Activated CD4-positive, alpha-beta T cell treated with anti-CD3 and anti-CD28 coated beads for 24 hours (primary cell): ENCODE measurements around the gene RABAC1.
A peak's percentile ranks its signal among the peaks of the same experiment; 100 is the strongest.
"Not testable (repeated sequence)": the region's sequence is repeated elsewhere in the genome, so short reads cannot be mapped to it uniquely, and the experiment has no call there.

Source experiments
- DNase-seq, 2 donors: peaks; one replicate each; pipeline ENCODE4 v3.0.0-alpha.2; 2020; ENCODE audit warnings: low read depth in 2 of 2

RABAC1 gene, protein sequence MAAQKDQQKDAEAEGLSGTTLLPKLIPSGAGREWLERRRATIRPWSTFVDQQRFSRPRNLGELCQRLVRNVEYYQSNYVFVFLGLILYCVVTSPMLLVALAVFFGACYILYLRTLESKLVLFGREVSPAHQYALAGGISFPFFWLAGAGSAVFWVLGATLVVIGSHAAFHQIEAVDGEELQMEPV

DNA sequence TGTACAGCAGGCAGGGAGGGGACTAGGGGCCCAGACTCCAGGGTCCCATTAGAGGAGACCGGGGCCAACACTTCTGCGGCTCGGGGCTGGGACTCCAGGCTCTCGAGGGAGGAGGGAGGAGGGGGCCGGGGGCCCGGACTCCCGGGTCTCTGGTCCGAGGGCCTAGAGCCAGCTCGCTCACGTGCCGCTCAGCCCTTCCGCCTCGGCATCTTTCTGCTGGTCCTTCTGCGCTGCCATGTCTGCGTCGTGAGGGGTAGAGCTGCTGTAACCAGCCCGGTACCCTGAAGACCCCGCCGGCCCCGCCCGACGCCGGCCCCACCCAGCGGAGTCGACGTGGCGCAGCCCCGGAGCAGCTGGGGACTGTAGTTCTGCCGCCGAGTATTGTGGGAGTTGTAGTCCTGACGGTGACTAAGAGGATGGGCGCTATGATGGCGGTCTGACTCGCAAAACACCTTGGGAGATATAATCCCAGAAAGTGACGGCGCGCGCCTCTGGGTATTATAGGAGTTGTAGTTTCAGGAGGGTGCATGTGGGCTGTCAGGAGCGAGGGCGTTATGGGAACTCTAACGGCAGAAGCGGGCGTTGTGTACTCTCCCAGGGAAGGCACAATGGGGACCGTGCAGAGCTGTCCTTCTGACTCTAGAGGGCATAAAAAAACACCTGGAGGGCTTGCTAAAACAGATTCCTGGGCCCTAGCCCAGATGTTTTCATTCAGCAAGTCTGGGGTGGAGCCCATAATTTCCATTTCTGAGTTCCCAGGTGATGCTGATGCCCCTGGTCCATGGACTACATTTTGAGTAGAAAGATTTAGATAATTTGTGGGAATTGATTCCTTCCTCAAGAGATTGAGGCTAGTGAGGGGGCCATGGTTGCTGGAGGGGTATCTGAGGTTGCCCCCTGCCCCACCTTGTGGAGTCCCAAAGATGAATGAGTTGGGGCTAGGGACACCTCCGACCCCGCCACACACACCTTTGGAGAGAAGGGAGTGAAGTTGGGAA is at the start of gene RABAC1:
RABAC1 (minus strand) TSS at position 266 of the 998 bp plus-strand sequence; CDS start at position 237, 29 bp downstream.
- peak; percentile 77 to 79 for DNase-seq

DNA sequence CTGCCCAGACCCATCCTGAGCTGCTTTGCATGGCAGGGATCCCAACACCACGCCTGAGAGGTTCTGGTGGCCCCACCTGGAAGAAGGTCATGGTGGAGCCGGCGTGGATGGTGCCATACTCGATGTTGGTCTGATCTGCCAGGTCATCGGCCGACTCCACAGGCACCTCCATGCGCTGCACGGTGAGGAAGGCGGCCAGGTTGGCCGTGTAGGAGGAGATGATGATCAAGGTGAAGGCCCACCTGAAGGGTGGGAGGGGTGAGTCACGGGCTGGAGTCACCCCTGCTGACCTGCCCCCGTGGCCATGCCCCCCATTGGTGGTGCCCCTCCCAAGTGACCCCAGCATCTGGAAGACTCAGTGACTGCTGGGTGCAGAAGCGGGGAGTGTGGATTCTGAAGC is 47.4 kb upstream of the RABAC1 start:
- no peak for DNase-seq

DNA sequence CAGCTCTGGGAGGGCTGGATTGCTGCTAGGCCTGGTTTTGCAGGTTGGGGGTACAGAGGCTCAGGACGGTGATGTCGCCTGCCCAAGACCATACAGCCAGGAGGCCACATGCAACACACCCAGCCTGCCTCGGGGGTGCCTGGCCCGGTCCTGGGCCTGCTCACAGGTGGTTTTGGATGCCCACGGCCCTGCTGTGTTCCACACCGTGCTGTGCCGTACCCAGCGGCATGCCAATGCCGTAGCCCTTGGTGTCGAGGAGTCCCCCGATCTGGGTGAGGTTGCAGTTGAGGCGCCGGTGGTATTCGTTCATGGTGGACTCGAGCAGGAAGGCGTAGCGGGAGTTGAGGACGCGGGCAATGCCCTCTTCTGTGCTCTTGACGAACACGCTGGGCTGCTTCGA is 46.4 kb upstream of the RABAC1 start:
- no peak for DNase-seq

DNA sequence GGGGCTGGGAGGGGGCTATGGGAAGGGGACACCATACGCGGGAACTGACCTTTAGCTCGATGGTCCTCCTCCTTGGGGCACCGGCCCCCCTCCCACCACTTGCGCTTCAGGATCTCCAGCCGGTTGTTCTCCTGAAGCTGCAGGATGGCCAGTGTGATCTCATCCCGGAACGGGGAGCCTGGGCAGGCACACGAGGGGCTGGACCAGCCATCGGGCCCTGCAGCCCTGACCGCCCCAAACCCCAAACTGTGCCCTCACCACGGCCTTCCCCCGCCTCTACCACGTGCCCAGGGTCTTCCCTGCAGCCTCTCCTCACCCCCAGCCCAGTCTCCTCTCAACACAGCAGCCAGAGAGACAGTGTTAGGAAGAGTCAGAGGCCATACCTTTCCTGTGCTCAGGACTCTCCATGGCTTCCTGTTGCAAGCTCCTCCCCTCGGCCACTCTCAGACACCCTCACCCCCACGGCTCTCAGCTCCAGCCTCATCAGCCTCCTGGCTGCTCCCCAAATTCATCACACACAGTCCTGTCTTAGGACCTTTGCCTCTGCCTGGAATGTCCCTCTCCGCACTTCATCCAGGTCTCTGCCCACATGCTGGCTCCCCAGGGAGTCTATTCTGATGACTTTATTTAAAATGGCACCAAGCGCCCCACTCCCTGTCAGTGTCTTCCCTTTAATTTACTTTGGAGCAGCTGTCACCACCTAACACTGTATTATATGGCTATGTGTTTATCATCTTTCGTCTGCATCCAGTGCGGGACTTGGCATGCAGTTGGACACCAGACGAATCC is 44.6 kb upstream of the RABAC1 start:
- DNase-seq = no peak

DNA sequence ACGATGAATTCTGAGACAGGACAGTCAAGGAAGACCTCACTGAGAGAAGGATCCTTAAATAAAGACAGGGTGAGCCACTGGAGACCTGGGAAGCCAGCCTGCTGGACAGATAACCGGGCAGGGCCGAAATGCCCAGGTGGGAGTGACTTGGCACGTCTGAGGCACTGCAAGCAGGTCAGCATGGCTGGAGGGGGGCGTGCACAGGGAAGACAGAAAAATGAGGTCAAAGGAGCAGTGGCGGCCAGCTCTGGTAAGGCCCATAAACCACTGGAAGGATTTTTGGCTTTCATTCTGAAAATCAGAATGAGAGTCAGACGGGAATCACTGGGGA is 40.7 kb upstream of the RABAC1 start:
- DNase-seq = no peak

DNA sequence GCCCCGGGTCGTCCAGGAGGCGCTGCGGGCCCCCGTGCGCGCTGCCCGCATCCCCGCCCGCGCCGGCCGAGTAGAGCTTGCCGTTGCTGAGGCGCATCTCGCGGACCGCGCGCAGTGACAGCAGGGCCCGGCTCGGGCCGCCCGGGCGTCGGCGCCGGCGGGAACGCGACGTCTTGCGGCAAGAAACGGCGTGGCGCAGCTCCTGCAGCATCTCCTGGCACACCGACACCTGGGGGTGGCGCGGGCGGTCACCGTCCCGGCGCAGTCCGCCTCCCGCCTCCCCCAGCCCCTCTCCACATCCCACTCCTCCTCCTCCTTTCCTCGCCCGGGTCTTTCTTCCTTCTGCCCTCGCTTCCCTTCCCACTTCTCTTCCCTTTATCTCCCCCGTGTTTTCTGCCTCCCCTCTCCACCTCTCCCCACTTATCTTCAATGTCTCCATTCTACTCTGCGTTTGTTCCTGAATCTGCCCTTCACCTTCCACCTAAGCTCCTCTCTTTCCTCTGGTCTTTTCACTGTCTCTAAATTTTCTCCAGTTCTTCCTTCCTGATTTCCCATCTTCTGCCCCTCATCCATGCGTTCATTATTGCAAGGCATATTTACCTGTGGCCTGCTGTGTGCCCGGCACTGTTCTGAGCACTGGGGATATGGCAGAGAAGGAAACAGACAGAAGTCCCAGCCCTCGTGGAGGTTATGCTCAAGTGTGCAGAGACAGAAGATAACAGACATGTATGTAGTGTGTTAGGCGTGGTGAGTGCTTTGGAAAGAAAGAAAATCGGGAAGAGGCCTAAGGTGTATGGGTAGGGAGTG is 40.2 kb upstream of the RABAC1 start:
- DNase-seq = no peak

DNA sequence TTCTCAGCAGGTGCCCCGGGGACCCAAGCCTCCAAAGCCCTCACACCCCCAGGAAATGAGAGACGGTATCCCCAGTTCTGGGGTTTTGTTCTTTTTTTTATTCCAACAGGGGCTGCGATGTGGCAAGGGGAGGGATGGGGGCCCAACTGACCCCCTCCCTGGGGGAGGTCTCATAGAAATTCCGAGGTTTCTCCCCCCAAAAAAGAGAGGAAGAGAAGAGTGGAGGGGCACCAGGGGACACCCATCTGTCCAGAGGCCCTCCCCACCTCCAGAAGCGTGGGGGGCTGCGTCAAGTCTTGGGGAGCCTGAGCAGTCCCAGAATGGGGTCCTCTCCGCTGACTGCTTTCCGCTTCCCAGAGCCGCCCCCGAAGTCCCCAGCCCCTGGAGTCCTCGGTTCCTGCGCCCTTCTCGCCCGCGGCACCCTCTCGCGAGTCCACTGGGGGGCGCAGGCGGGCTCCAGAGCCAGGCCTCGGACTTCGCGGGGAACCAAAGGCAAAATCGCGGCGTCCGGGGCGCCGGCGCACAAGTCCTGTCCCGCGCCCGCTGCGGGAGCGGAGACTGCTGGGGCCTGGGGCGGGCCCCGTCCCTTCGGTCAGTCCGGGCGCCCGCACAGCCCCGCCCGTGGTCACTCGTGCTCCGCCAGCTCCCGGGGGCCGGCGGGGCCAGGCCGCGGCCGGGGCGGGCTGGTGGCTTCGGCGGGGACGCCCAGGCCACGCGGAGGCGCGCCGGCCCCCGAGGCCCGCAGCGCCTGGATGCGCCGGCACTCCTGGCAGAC is 39.3 kb upstream of the RABAC1 start:
- peak in 1 of 2 donors; percentile 35 for DNase-seq

DNA sequence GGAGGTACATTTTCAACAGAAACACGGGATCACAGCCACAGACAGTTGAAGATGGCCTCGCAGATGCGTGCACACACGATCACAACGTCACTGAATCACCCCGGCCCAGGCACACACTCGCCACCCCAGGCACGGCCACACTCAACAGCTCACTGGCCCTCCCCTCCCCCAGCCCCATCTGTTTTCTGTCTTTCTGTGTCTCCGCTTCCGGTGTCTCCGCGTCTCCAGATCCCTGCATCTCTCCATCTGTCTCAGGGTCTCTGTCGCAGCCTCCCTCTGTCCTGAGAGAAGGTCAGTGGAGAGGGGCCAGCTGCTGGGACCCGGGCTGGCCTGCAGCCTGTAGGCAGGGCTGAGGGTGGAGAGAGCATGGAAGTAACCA is 38.7 kb upstream of the RABAC1 start:
- DNase-seq = no peak

DNA sequence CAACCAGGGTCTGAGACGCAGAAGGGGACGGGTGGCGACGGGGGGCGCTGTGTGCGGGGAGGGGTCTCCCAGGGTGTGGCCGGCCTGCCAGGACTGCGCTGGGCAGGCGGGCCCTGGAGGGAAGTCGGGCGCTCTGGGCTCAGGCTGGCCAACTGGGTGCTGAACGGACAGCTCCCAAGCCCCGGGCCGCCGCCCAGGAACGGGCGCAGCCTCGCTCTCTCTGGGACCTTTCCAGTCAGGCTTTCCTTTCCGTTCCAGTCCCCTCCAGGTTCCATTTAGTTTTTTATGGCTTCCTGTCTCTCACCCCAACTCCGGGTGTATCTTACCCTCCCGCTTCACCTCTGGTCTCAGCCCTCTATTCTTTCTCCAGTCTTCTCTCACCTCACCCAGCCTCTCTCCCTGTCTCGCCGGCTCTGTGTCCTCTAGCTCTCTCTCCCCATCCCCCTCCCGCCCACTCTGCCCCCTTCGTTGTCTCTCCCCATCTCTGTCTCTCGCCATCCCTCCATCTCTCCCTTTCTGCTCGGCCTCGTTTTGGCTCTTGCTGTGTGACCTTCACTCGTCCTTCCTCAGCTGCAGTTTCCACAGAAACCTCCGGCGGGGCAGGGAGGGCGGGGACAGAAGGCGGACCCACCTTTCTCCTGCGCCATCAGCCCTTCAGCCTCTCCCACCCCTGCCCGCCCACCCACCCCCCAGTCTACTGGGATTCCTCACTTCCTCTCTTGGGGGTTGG is 38.2 kb upstream of the RABAC1 start:
- DNase-seq = peak in 1 of 2 donors; percentile 23

DNA sequence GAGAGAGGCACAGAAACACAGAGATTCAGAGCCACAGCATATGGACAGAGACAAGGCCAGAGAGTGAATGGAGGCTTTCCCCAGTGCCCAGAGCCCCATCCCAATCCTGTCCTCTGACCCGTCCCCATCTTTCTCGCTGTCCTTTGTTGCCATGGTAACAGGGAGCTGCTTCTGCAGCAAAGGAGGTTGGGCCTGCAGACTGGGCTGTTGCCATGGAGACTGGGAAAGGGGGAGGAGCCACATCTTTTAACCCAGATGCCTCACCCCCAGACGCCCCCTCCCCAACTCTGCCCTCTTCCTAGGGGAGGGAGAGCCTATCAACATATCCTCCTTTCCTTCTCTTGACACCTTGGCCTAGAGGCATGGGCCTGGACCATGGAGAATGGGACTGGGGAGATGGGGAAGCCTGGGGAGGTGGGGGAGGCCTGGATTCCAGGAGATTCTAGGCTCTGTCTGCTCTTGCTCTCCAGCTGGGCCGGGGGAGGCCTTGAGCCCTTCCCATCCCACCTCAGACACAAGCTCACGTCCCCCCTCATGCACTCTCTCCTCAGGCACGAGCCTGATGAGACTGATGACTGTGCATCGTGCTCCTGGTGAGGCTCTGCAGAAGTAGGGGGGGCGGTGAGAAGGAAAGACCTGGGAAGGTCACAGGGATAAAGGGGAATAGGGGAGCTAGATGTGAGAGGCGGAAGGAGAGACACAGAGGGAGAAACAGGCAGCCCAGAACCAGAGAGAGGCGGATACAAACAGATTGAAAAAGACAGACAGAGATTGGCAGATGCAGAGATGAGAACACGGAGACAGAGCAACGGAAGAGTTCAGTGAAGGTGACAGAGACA is 37.1 kb upstream of the RABAC1 start:
- DNase-seq = no peak

DNA sequence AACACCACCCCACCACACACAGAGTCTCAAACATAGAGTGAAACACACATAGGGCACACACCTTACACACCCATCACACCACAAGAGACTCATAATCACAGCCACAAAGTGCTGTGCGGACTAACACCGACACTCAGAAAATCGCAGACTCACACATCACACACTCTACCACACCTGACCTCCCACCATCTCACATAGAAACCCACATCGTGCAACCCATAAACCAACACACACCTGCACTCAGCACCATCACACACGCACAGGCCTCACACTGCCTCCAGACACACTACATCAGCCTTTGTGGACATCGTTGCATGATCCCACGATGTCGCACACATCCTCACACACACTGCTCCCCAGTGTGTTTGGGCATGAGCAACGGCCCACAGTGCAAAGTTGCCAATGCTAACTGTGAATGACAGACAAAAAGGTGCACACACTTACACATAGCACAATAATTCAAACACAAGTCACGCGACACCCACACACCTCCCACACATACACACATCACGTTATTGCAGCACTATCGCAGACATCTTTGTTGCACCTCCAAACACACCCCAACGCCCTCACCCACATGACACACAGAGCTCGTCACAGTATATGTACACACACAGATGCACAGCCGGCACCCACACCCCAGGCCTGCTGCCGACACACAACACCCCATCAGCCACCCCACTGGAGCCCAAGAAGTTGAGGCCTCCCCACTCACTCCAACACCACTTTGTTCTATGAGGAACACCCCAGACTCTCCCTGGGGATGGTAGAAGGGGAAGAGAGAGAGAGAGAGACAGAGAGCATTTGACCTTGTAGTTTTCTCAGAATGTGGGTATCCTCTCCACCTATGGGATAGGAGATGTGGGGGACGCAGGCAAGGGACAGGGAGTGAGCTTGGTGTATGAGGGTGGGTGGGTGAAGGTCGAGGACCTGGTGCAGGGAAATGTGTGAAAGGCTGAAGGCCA is 36.2 kb upstream of the RABAC1 start:
- no peak for DNase-seq

DNA sequence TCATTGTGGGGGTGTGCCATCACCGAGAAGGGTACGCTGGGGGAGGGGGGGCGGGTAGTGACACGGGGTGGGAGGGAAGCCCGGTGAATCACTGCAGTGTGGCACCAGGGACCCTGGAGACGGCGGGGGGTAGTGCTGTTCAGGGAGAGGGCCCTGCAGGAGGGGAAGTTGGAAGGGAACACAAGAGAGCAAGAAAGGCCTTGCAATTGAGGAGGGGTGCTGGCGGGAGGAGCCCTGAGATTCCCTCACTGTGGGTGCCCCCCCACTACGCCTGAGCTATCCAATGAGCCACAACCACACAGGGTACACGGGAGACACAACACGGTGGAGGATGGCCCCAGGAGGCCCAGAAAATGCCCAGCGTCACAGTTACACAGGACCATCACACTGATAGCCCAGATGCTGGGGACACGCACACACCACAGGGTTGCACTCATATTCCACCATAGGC is 35.4 kb upstream of the RABAC1 start:
- no peak for DNase-seq

DNA sequence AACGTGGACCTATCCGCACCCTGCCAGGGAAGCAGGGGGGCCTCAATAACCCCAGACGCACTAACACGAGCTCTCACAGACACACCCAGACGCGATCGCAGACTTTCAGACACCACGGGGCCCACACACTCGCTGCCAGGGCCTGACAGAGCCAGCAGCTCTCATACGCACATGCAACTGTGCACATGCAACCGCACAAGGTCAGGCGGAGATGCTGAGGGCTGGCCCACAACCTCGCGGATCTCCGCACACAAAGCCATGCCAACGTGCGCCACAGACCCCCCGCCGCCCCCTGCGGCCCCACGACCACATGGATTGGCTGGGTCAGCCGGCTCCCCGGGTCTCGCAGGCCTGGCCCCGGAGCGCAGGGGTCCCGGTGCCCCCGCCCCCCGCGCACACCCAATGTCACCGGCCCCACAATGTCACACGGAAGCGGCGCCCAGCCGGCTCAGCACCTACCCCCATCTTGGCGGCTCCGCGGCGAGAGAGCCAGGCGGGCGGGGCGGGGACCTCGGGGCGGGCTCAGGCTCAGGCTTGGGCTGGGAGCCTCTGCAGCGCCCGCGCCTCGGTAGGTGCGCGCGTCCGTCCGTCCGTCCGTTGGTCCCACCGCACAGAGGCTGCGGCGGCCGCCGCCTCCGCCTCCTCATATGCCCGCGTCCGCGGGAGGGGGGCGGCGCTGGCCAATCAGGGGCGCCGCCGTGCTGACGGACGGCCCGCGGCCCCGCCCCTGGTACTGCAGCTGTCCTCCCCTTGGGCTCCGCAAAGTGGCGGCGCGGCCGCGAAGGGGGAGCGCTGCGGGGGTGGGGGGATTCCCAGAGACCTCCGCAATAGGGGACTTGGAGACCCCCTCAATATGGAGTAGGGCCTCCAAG is 34.7 kb upstream of the RABAC1 start, which contains the start of gene ATP1A3:
ATP1A3 (minus strand) TSS at position 619 of the 872 bp plus-strand sequence; CDS start at position 465, 154 bp downstream.
- DNase-seq = peak; percentile 37 to 52

DNA sequence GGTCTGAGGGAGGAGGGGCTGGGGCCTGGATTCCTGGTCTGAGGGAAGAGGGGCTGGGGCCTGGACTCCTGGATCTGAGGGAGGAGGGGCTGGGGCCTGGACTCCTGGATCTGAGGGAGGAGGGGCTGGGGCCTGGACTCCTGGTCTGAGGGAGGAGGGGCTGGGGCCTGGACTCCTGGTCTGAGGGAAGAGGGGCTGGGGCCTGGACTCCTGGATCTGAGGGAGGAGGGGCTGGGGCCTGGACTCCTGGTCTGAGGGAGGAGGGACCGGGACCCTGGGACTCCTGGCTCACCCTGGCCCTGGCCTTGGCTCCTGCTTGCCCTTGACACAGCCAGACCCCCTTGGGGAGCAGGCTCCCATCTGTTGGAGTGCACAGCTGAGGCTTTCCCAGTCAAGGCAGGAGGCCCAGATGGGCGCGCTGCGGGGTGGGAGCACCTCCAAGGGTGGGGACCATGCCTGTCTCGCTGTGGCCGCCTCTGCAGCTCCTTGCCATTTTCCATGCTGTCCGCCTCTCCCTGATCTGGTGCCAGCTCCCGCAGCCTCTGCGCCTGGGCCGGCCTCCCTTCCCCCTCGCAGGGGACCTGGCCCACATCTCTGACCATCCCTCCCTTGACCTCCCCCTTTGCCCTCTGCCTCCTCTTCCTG is 32.9 kb upstream of the RABAC1 start:
- not testable (repeated sequence) for DNase-seq

DNA sequence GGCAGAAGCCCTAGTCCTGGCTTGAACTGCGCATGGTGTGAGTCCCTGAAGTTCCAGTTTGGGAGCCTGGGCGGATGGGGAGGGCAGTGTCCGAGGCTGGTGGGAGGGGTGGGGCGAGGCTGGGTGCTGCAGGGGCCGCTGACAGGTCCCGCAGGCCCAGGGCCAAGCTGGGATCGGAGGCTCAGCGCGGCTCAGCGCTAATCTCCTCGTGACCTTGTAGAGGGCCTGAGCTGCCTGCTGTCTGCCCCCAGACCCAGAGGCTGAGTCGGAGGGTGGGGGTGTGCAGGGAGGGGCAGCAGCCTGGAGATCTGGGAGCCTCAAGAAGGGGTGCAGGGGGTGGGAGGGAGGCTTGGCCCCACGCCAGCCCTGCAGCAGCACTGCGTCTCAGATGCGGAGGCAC is 31.9 kb upstream of the RABAC1 start:
- no peak for DNase-seq

DNA sequence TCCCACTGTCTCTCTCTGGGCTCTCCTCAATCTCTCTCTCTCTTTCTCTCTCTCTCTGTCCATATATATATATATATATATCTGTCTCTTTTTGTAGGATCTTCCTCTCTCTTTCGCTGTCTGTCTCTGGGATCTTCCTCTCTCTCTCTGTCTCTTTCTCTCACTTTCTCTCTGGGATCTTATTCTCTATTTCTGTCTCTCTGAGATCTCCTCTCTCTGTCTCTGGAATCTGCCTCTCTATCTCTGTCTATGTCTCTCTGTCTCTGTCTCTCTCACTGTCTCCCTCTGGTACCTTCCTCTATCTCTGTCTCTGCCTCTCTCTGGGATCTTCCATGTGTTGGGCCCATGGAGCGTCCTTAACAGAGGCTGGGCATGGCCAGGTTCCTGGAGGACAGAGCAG is 31.5 kb upstream of the RABAC1 start:
- DNase-seq = no peak
